ENCODE data around the gene ATP2C2.

Gene ATP2C2

DNA sequence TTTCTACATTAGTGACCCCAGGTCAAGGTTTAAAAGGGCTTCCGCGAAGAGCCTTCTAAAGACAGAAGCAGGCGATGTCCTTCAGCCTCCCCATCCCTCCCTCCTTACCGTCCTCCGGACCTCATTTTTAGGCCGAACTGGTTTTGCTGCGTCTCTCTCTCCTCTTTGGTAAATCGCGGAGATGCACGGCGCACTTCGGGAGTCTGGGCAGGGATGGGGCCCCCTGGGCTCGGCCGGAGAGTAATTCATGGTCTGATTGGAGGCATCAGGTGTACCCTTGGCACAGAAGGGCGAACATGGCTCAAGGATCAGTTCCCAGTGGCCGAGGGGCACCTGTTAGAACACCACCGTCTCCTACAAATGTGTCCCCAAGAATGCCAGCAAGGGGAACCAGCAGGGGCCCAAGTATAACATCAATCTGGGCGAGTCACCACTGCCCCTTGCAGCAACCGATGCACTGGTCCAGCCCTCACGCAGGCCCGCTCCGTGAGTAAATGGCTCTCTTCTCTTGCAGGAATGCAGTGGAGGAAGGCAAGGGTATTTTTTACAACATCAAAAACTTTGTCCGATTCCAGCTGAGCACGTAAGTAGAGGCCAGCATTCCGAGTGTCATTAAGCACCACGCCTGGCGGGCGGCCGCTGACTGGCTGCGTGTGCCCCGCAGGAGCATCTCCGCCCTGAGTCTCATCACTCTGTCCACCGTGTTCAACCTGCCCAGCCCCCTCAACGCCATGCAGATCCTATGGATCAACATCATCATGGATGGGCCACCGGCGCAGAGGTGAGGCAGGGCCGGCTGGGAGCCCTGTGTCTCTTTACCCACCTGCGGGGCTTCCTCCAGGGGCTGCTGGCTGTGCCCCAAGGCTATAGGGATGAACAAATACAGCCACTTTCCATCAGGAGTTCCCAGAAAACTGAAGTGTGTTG, 90.5 kb downstream of the ATP2C2 start:
- Histone ChIP-seq H3K4me3 (ENCODE audit: severe bottlenecking) (no peak overlapping the region), H3K27ac (ENCODE audit: poor library complexity, severe bottlenecking) (no peak overlapping the region), H3K27me3 (ENCODE audit: insufficient read depth, poor library complexity, severe bottlenecking) (no peaks in the 10 kb centered on the region), H3K9me3 (ENCODE audit: severe bottlenecking) (no peaks in the 10 kb centered on the region), H3K36me3 (ENCODE audit: low read depth) (peaks cover 55% of the 10 kb centered on the region), H3K4me1 (ENCODE audit: insufficient read depth, poor library complexity, severe bottlenecking) (no peaks in the 10 kb centered on the region)
- TF ChIP-seq, protein P1, sequence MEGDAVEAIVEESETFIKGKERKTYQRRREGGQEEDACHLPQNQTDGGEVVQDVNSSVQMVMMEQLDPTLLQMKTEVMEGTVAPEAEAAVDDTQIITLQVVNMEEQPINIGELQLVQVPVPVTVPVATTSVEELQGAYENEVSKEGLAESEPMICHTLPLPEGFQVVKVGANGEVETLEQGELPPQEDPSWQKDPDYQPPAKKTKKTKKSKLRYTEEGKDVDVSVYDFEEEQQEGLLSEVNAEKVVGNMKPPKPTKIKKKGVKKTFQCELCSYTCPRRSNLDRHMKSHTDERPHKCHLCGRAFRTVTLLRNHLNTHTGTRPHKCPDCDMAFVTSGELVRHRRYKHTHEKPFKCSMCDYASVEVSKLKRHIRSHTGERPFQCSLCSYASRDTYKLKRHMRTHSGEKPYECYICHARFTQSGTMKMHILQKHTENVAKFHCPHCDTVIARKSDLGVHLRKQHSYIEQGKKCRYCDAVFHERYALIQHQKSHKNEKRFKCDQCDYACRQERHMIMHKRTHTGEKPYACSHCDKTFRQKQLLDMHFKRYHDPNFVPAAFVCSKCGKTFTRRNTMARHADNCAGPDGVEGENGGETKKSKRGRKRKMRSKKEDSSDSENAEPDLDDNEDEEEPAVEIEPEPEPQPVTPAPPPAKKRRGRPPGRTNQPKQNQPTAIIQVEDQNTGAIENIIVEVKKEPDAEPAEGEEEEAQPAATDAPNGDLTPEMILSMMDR (IDR thresholded peaks at IDR 0.05; ENCODE audit: poor library complexity, severe bottlenecking): no peak
- no peak for ATAC-seq (ENCODE audit: low read depth)
- peak; percentile 58 for DNase-seq (ENCODE audit: low spot score)

- Histone ChIP-seq H3K36me3 (ENCODE audit: low read depth) (peaks cover 54% of the 10 kb centered on the region), H3K4me1 (ENCODE audit: insufficient read depth, poor library complexity, severe bottlenecking) (no peaks in the 10 kb centered on the region), H3K4me3 (ENCODE audit: severe bottlenecking) (no peak overlapping the region), H3K27me3 (ENCODE audit: insufficient read depth, poor library complexity, severe bottlenecking) (no peaks in the 10 kb centered on the region), H3K9me3 (ENCODE audit: severe bottlenecking) (no peaks in the 10 kb centered on the region), H3K27ac (ENCODE audit: poor library complexity, severe bottlenecking) (no peak overlapping the region)
- TF ChIP-seq, protein P1 (IDR thresholded peaks at IDR 0.05; ENCODE audit: poor library complexity, severe bottlenecking): no peak
- DNase-seq (ENCODE audit: low spot score) (no peak), ATAC-seq (ENCODE audit: low read depth) (no peak)
Observed at GRCh38 chr16:84459533-84459894, 91.2 kb downstream of the ATP2C2 start.

DNA sequence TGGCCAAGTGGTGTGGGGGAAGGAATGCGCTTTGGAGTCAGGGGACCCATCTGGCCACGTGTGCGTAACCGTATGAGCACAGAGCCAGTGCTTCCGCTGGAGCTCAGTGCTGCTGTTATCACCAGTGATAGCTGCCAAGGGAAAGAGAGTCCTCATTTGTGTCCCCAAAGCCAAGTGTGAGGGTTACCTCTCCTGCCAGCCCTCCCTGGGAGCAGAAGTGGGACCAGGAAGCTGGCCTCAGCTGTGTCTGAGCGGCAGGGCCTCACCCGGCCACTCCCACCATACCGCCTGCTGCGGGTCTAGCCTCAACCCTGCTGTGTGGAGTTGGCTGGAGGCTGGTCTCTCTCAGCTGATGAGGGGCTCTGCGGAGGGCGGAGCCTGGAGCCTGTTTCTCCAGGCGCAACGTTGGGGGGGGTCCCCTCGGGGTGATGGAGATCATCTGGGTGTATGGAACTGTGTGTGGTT, 91.6 kb downstream of the ATP2C2 start:
- no peak for ATAC-seq (ENCODE audit: low read depth)
- no peaks in the 10 kb centered on the region for H3K27me3 ChIP-seq (ENCODE audit: insufficient read depth, poor library complexity, severe bottlenecking)
- no peaks in the 10 kb centered on the region for H3K9me3 ChIP-seq (ENCODE audit: severe bottlenecking)
- no peaks in the 10 kb centered on the region for H3K4me1 ChIP-seq (ENCODE audit: insufficient read depth, poor library complexity, severe bottlenecking)
- TF ChIP-seq, protein P1 (IDR thresholded peaks at IDR 0.05; ENCODE audit: poor library complexity, severe bottlenecking): no peak
- H3K36me3 ChIP-seq (ENCODE audit: low read depth): peaks cover 55% of the 10 kb centered on the region
- no peak overlapping the region for H3K4me3 ChIP-seq (ENCODE audit: severe bottlenecking)
- no peak overlapping the region for H3K27ac ChIP-seq (ENCODE audit: poor library complexity, severe bottlenecking)
- DNase-seq (ENCODE audit: low spot score): peak; percentile 47

GRCh38 chr16:84460406-84461028, 92.2 kb downstream of the ATP2C2 start:
- no peak overlapping the region for H3K27ac ChIP-seq (ENCODE audit: poor library complexity, severe bottlenecking)
- peaks cover 55% of the 10 kb centered on the region for H3K36me3 ChIP-seq (ENCODE audit: low read depth)
- no peak overlapping the region for H3K4me3 ChIP-seq (ENCODE audit: severe bottlenecking)
- TF ChIP-seq, protein P1 (IDR thresholded peaks at IDR 0.05; ENCODE audit: poor library complexity, severe bottlenecking): no peak
- H3K27me3 ChIP-seq (ENCODE audit: insufficient read depth, poor library complexity, severe bottlenecking): no peaks in the 10 kb centered on the region
- no peak; the same call in 2 of the 3 replicates for ATAC-seq (ENCODE audit: low read depth)
- H3K9me3 ChIP-seq (ENCODE audit: severe bottlenecking): no peaks in the 10 kb centered on the region
- no peaks in the 10 kb centered on the region for H3K4me1 ChIP-seq (ENCODE audit: insufficient read depth, poor library complexity, severe bottlenecking)
- peak; percentile 52 for DNase-seq (ENCODE audit: low spot score)
